Sigmoid colon (tissue), 7 donors: ENCODE measurements around the gene VANGL2. TPM values are rescaled to one million over a fixed set of nuclear protein-coding genes. Genes with fewer than 3 reads are reported as not detected.

Experiments used
- DNase-seq: peaks from one replicate; pipeline ENCODE4 v3.0.0-alpha.2; 2019
- H3K27ac ChIP-seq, 4 donors: fragments of 200-600 bp; sonication (generic); one replicate each; pipeline ENCODE4 v1.5.1; 2016 to 2019; ENCODE audit warnings: mild to moderate bottlenecking in 1 of 4
- H3K27me3 ChIP-seq, 3 donors: fragments of 200-600 bp; sonication (generic); one replicate each; pipeline ENCODE4 v1.5.1; 2019; ENCODE audit warnings: mild to moderate bottlenecking in 1 of 3
- H3K36me3 ChIP-seq, 4 donors: fragments of 200-600 bp; sonication (generic); one replicate each; pipeline ENCODE4 v1.5.1; 2016 to 2019
- H3K4me1 ChIP-seq, 4 donors: fragments of 200-600 bp; sonication (generic); one replicate each; pipeline ENCODE4 v1.5.1; 2017 to 2019
- H3K4me3 ChIP-seq, 4 donors: fragments of 200-600 bp; sonication (generic); one replicate each; pipeline ENCODE4 v1.5.1; 2017 to 2019; ENCODE audit warnings: mild to moderate bottlenecking in 2 of 4, moderate library complexity in 1 of 4
- H3K9me3 ChIP-seq, 4 donors: fragments of 200-600 bp in 3 of 4; sonication (generic) in 3 of 4; one replicate each; pipeline versions ENCODE4 v1.5.1 to v1.6.1; 2013 to 2019
- CTCF ChIP-seq, 4 experiments: fragments of 450-650 bp in 3 of 4; fragments of 200-600 bp in 1 of 4; IDR thresholded peaks; one replicate each; pipeline ENCODE4 v1.5.1; 2016 to 2019; ENCODE audit warnings: antibody characterized with exemption in 4 of 4, mild to moderate bottlenecking in 3 of 4, moderate library complexity in 2 of 4
- EP300 ChIP-seq, 4 donors: sonication (generic); formaldehyde crosslinking; IDR thresholded peaks; one replicate each; pipeline ENCODE4 v1.6.1; 2017; ENCODE audit warnings: antibody characterized with exemption in 4 of 4
- POLR2A ChIP-seq, 2 donors: fragments of 450-650 bp; IDR thresholded peaks; one replicate each; pipeline ENCODE4 v1.6.1; 2016; ENCODE audit warnings: antibody characterized with exemption in 2 of 2, mild to moderate bottlenecking in 2 of 2, moderate library complexity in 2 of 2
- POLR2AphosphoS5 ChIP-seq, 4 donors: sonication (generic); formaldehyde crosslinking; IDR thresholded peaks; one replicate each; pipeline ENCODE4 v1.6.1; 2017; ENCODE audit warnings: antibody characterized with exemption in 4 of 4
- WGBS, 2 donors: extraction: QIAGEN DNeasy Blood & Tissue Kit; methylation state at CpG; one replicate each; pipeline ENCODE4 v1.1.7; 2013; 5-methylcytosine and 5-hydroxymethylcytosine counted together
- intact Hi-C: fragments of 100-400 bp; cut with DNase I; formaldehyde crosslinking; loops from one replicate; pipeline ENCODE4 v1.15.1; 2023
- polyA plus RNA-seq, 3 donors: library from polyadenylated mRNA; stranded (reverse); fragments of 200-250 nt; gene quantifications; one replicate each; pipeline ENCODE4 v1.2.3, GENCODE V29; 2013
- total RNA-seq, 4 donors: library from RNA; depleted of rRNA; stranded (reverse); fragments of >200 nt; gene quantifications; one replicate each; pipeline ENCODE4 v1.1.0, GENCODE V29; 2016
- donor health status: healthy with polysubstance abuse.
- donor health status: Bipolar disorder and iron deficiency.
- donor health status: healthy.

VANGL2 gene
- total and polyA plus RNA-seq, 7 donors: 1.8 to 6.6 (median 3.4) TPM

GRCh38 chr1:160407839-160408801 lies 7.8 kb downstream of the VANGL2 start:
- 30 to 72% methylated on average over 12 of the region's 12 CpGs for WGBS, 2 donors
- Histone ChIP-seq H3K36me3 (no peaks in the 10 kb centered on the region), H3K4me1 (peaks cover 0 to 30% (median 22%) of the 10 kb centered on the region in 4 donors), H3K9me3 (no peaks in the 10 kb centered on the region), H3K27me3 (no peaks in the 10 kb centered on the region), H3K4me3 (no peak overlapping the region), H3K27ac (no peak overlapping the region)
- DNase-seq: no peak
- TF ChIP-seq CTCF (IDR thresholded peaks at IDR 0.05) (no peak), POLR2A (IDR thresholded peaks at IDR 0.05) (no peak), POLR2AphosphoS5 (IDR thresholded peaks at IDR 0.05) (no peak), EP300 (IDR thresholded peaks at IDR 0.05) (no peak)
- intact Hi-C loops: no loop called here

GRCh38 chr1:160408864-160409263 lies 8.5 kb downstream of the VANGL2 start:
- Histone ChIP-seq H3K36me3 (no peaks in the 10 kb centered on the region), H3K27me3 (no peaks in the 10 kb centered on the region), H3K9me3 (no peaks in the 10 kb centered on the region), H3K27ac (no peak overlapping the region), H3K4me1 (peaks cover 0 to 30% (median 22%) of the 10 kb centered on the region in 4 donors), H3K4me3 (no peak overlapping the region)
- no peak for DNase-seq
- WGBS, 2 donors: 89 to 94% methylated on average over 4 of the region's 4 CpGs
- intact Hi-C loops: no loop called here
- no peak for TF ChIP-seq EP300 (IDR thresholded peaks at IDR 0.05)
- TF ChIP-seq POLR2A (IDR thresholded peaks at IDR 0.05): no peak
- TF ChIP-seq CTCF (IDR thresholded peaks at IDR 0.05): no peak
- no peak for TF ChIP-seq POLR2AphosphoS5 (IDR thresholded peaks at IDR 0.05)

- Histone ChIP-seq H3K4me1 (peaks cover 0 to 30% (median 22%) of the 10 kb centered on the region in 4 donors), H3K9me3 (no peaks in the 10 kb centered on the region), H3K27me3 (no peaks in the 10 kb centered on the region), H3K36me3 (no peaks in the 10 kb centered on the region), H3K27ac (peak overlapping the region in 2 of 4 donors; percentile 59 to 73), H3K4me3 (no peak overlapping the region)
- intact Hi-C loops: no loop called here
- no peak for DNase-seq
- 81 to 90% methylated on average over 5 of the region's 5 CpGs for WGBS, 2 donors
- TF ChIP-seq CTCF (IDR thresholded peaks at IDR 0.05) (no peak), EP300 (IDR thresholded peaks at IDR 0.05) (no peak), POLR2AphosphoS5 (IDR thresholded peaks at IDR 0.05) (no peak), POLR2A (IDR thresholded peaks at IDR 0.05) (no peak)
Observed at GRCh38 chr1:160409486-160409885, 9.1 kb downstream of the VANGL2 start.

GRCh38 chr1:160410406-160411005 lies 10.1 kb downstream of the VANGL2 start:
- Histone ChIP-seq H3K9me3 (no peaks in the 10 kb centered on the region), H3K27me3 (no peaks in the 10 kb centered on the region), H3K27ac (peak overlapping the region in 3 of 4 donors; percentile 17 to 73 (median 59)), H3K4me1 (peaks cover 0 to 30% (median 22%) of the 10 kb centered on the region in 4 donors), H3K36me3 (peaks cover 0 to under 1% (median 0%) of the 10 kb centered on the region in 4 donors), H3K4me3 (peak overlapping the region in 2 of 4 donors; percentile 10 to 16)
- no peak for TF ChIP-seq CTCF (IDR thresholded peaks at IDR 0.05)
- no peak for TF ChIP-seq POLR2A (IDR thresholded peaks at IDR 0.05)
- TF ChIP-seq EP300 (IDR thresholded peaks at IDR 0.05): no peak
- TF ChIP-seq POLR2AphosphoS5 (IDR thresholded peaks at IDR 0.05): no peak
- WGBS, 2 donors: 83 to 88% methylated on average over 19 of the region's 19 CpGs
- intact Hi-C loops: no loop called here
- DNase-seq: no peak
